ENCODE measurements around the gene PKN1. TPM values are rescaled to one million over a fixed set of nuclear protein-coding genes. Genes with fewer than 3 reads are reported as not detected.

The PKN1 gene
- polyA plus RNA-seq, 3 donors = 49.5 to 119 (median 49.6) TPM

DNA sequence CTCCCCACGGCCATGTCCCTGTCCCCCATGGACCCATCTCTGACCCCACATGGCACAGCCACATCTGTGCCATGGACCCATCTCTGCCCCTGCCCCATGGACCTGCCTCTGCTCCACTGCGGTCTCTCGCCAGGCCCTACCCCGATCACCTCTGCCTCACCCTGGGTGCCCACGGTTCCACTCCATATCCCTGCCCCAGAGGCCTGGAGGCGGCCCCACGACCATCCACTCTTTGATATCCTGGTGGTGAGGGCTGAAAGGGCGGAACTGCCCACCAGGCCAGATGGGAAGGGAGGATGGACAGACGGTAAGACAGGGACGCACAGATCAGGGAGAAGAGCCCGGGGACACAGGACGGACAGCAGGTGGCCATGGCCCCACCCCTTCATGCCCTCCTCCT lies 41.7 kb downstream of the PKN1 start:
- DNase-seq = no peak
- H3K79me2 ChIP-seq (ENCODE audit: insufficient read depth, low read length) = no peaks in the 10 kb centered on the region
- H3K9me3 Mint-ChIP-seq = peaks cover 0 to 12% (median 4%) of the 10 kb centered on the region in 7 donors
- H3K4me1 Mint-ChIP-seq = peaks cover 38% of the 10 kb centered on the region
- H3K4me3 Mint-ChIP-seq = peak overlapping the region in 1 of 2 donors; percentile 84
- no peak overlapping the region for H3K9ac ChIP-seq (ENCODE audit: insufficient read depth, low read length, poor library complexity, severe bottlenecking)
- peaks cover 17 to 26% of the 10 kb centered on the region in 2 donors for H3K36me3 Mint-ChIP-seq
- intact Hi-C loops (cut with micrococcal nuclease) = loop anchor here (5.0 to 10.0 kb wide), 2 partner anchors 38 to 280 kb away; no protein-coding TSS in a partner anchor
- H3K4me3 ChIP-seq (replicated peaks in 1 of 3; ENCODE audit: low read depth in 2 of 3, low read length in 3 of 3) = peak overlapping the region in 1 of 3 experiments; percentile 40
- WGBS (ENCODE audit: insufficient coverage) = 58% methylated on average over 7 of the region's 12 CpGs
- H3K36me3 ChIP-seq (replicated peaks in 1 of 2; ENCODE audit: control insufficient read depth in 1 of 2, insufficient read depth in 2 of 2, low read length in 2 of 2) = peaks cover 10 to 17% of the 10 kb centered on the region in 2 donors
- H3K4me2 ChIP-seq (replicated peaks; ENCODE audit: extremely low read depth, low read length, poor library complexity, severe bottlenecking) = peak overlapping the region; percentile 47
- H3K27me3 ChIP-seq (ENCODE audit: control insufficient read depth in 2 of 2, insufficient read depth in 2 of 2, low read length in 2 of 2) = peaks cover 18 to 43% of the 10 kb centered on the region in 2 donors
- no peak overlapping the region for H3K27ac ChIP-seq (ENCODE audit: low read depth in 1 of 2, low read length in 2 of 2)
- H3K27ac Mint-ChIP-seq = no peak overlapping the region
- TF ChIP-seq CTCF (IDR thresholded peaks at IDR 0.05) = no peak
- peaks cover 31% of the 10 kb centered on the region for H4K20me1 ChIP-seq (ENCODE audit: insufficient read depth, low read length)
- no peak overlapping the region for H2AFZ ChIP-seq (ENCODE audit: insufficient read depth, low read depth, low read length, poor library complexity, severe bottlenecking)
- H3K9me3 ChIP-seq (replicated peaks in 1 of 2; ENCODE audit: control insufficient read depth in 1 of 2, insufficient read depth in 1 of 2, low read length in 2 of 2) = peaks cover 0 to 5% of the 10 kb centered on the region in 2 donors
- H3K4me1 ChIP-seq (ENCODE audit: control insufficient read depth in 1 of 2, insufficient read depth in 2 of 2, low read length in 2 of 2) = peaks cover 44 to 61% of the 10 kb centered on the region in 2 donors
- H3K27me3 Mint-ChIP-seq (ENCODE audit: low read depth in 3 of 3) = peaks cover 33 to 70% (median 41%) of the 10 kb centered on the region in 3 donors

DNA sequence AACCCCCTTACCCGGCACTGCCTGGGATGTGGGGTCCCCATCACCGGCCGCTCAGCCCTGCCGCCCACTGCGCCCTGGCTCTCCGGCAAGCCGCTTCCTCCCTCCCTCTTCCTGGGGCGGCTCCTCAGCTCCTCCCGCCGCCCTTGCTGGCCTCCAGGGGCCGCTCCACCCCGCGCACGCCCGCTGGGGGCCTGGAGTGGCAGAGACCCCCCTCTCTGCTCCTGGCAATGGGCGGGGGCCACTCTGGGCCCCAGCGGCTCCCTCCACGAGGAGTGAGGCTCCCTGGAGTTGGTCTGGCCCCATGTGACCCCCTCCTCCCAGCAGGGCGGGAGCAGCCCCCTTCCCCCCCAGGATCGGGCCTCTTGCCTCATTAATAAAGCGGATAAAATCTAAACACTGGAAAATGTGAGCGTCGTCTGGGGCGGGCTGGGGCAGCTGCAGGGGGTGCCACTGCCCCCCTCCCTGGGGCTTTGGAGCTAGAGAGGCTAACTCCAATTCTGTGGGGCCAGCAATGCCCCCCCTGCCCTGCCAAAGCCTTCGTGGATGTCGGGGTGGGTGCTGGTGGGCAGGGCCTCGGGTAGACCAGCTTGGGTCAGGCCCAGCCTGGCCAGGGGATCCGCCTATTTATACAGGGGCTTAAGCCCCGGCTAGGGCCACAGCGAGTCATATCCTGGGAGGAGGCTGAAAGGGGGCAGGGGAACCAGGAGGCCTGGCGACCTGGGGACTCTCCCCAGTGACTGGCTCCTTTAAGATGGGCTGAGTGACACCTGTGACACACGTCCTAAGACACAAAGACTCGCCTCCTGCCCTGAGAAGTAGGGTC lies 42.4 kb downstream of the PKN1 start, which contains the start of gene PTGER1:
PTGER1 (minus strand) TSS at position 104 of the 823 bp plus-strand sequence. CDS start 1,034 bp downstream, outside the sequence.
- peaks cover 0 to 12% (median 4%) of the 10 kb centered on the region in 7 donors for H3K9me3 Mint-ChIP-seq
- Histone ChIP-seq H3K27me3 (ENCODE audit: control insufficient read depth in 2 of 2, insufficient read depth in 2 of 2, low read length in 2 of 2) (peaks cover 18 to 43% of the 10 kb centered on the region in 2 donors), H3K27ac (ENCODE audit: low read depth in 1 of 2, low read length in 2 of 2) (no peak within 1 kb of the TSS), H3K4me2 (replicated peaks; ENCODE audit: extremely low read depth, low read length, poor library complexity, severe bottlenecking) (peak within 1 kb of the TSS; percentile 47), H3K4me3 (replicated peaks in 1 of 3; ENCODE audit: low read depth in 2 of 3, low read length in 3 of 3) (peak within 1 kb of the TSS in 1 of 3 experiments; percentile 40), H3K9me3 (replicated peaks in 1 of 2; ENCODE audit: control insufficient read depth in 1 of 2, insufficient read depth in 1 of 2, low read length in 2 of 2) (peaks cover 0 to 5% of the 10 kb centered on the region in 2 donors), H3K9ac (ENCODE audit: insufficient read depth, low read length, poor library complexity, severe bottlenecking) (no peak within 1 kb of the TSS), H3K4me1 (ENCODE audit: control insufficient read depth in 1 of 2, insufficient read depth in 2 of 2, low read length in 2 of 2) (peaks cover 49 to 68% of the 10 kb centered on the region in 2 donors), H4K20me1 (ENCODE audit: insufficient read depth, low read length) (peaks cover 24% of the 10 kb centered on the region), H3K36me3 (replicated peaks in 1 of 2; ENCODE audit: control insufficient read depth in 1 of 2, insufficient read depth in 2 of 2, low read length in 2 of 2) (peaks cover 4 to 10% of the 10 kb centered on the region in 2 donors), H2AFZ (ENCODE audit: insufficient read depth, low read depth, low read length, poor library complexity, severe bottlenecking) (no peak within 1 kb of the TSS), H3K79me2 (ENCODE audit: insufficient read depth, low read length) (no peaks in the 10 kb centered on the region)
- 8% methylated on average over 24 of the region's 33 CpGs for WGBS (ENCODE audit: insufficient coverage)
- peak; percentile 59 for TF ChIP-seq CTCF (IDR thresholded peaks at IDR 0.05)
- peak in 2 of 3 donors; percentile 32 to 52 for DNase-seq
- H3K4me1 Mint-ChIP-seq = peaks cover 38% of the 10 kb centered on the region
- peak within 1 kb of the TSS in 1 of 2 donors; percentile 84 for H3K4me3 Mint-ChIP-seq
- intact Hi-C loops (cut with micrococcal nuclease) = loop anchor here (5.0 to 10.0 kb wide), 2 partner anchors 38 to 281 kb away; no protein-coding TSS in a partner anchor
- H3K36me3 Mint-ChIP-seq = peaks cover 12 to 19% of the 10 kb centered on the region in 2 donors
- peaks cover 33 to 70% (median 41%) of the 10 kb centered on the region in 3 donors for H3K27me3 Mint-ChIP-seq (ENCODE audit: low read depth in 3 of 3)
- H3K27ac Mint-ChIP-seq = peak within 1 kb of the TSS in 6 of 7 donors; percentile 25 to 68 (median 48)

Measured in CD14-positive monocyte (primary cell).